ENCODE results near the gene TM9SF1. TPM values are rescaled to one million over a fixed set of nuclear protein-coding genes. Genes with fewer than 3 reads are reported as not detected.
A peak's percentile ranks its signal among the peaks of the same experiment; 100 is the strongest.

TM9SF1 gene
- total and polyA plus RNA-seq, 2 of the 13 experiments (the other 11 are each of a cell fraction or from before 2014, with no cell fraction given), result 83.2 to 110 TPM

DNA sequence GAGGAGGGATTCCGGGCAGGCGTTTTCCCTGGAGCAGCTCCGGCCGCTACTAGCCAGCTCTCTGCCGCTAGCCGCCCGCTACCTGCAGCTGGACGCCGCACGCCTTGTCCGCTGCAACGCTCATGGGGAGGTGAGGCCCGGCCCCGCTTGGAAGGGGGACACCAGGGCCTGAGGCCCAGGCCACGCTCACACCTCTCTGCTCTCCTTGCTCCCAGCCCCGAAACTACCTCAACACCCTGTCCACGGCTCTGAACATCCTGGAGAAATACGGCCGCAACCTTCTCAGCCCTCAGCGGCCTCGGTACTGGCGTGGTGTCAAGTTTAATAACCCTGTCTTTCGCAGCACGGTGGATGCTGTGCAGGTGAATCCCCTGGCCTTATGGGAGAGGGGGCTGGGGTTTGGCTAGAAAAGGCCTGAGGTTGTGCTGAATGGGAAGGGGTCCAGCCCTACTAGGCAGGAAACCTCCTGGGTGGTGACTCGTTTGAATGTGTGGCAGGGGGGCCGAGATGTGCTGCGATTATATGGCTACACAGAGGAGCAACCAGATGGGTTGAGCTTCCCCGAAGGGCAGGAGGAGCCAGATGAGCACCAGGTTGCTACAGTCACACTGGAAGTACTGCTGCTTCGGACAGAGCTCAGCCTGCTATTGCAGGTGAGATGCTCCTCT lies 47.3 kb downstream of the TM9SF1 start (continued):
- TF ChIP-seq ZNF567 (CRISPR knock-in tag; IDR thresholded peaks at IDR 0.05; ENCODE audit: borderline replicate concordance) (no peak; the same call in 1 of the 2 replicates), TAF15 (IDR thresholded peaks at IDR 0.05; ENCODE audit: low read depth, low read length, poor library complexity, severe bottlenecking) (peak; percentile 8), EEA1 (CRISPR knock-in tag; IDR thresholded peaks at IDR 0.05; ENCODE audit: borderline replicate concordance) (peak; percentile 96; the same call in 1 of the 2 replicates), CBX1 (IDR thresholded peaks at IDR 0.05; ENCODE audit: low read depth) (no peak), KLF13 (CRISPR knock-in tag; IDR thresholded peaks at IDR 0.05) (peak; percentile 87; the same call in 1 of the 2 replicates), CAMTA2 (CRISPR knock-in tag; IDR thresholded peaks at IDR 0.05; ENCODE audit: borderline replicate concordance) (peak; percentile 87; the same call in 1 of the 2 replicates), FOSL2 (CRISPR knock-in tag; IDR thresholded peaks at IDR 0.05) (no peak), ZNF552 (CRISPR knock-in tag; IDR thresholded peaks at IDR 0.05; ENCODE audit: borderline replicate concordance) (peak; percentile 70; the same call in 1 of the 2 replicates), MLX (CRISPR knock-in tag; IDR thresholded peaks at IDR 0.05) (no peak), NFKB2 (CRISPR knock-in tag; IDR thresholded peaks at IDR 0.05; ENCODE audit: borderline replicate concordance) (peak; percentile 62; the same call in 1 of the 2 replicates), SALL2 (CRISPR knock-in tag; IDR thresholded peaks at IDR 0.05) (no peak)
- TF ChIP-seq, protein P1, sequence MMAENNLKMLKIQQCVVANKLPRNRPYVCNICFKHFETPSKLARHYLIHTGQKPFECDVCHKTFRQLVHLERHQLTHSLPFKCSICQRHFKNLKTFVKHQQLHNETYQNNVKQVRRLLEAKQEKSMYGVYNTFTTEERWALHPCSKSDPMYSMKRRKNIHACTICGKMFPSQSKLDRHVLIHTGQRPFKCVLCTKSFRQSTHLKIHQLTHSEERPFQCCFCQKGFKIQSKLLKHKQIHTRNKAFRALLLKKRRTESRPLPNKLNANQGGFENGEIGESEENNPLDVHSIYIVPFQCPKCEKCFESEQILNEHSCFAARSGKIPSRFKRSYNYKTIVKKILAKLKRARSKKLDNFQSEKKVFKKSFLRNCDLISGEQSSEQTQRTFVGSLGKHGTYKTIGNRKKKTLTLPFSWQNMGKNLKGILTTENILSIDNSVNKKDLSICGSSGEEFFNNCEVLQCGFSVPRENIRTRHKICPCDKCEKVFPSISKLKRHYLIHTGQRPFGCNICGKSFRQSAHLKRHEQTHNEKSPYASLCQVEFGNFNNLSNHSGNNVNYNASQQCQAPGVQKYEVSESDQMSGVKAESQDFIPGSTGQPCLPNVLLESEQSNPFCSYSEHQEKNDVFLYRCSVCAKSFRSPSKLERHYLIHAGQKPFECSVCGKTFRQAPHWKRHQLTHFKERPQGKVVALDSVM (CRISPR knock-in tag; IDR thresholded peaks at IDR 0.05), result no peak
- TF ChIP-seq, protein P2, sequence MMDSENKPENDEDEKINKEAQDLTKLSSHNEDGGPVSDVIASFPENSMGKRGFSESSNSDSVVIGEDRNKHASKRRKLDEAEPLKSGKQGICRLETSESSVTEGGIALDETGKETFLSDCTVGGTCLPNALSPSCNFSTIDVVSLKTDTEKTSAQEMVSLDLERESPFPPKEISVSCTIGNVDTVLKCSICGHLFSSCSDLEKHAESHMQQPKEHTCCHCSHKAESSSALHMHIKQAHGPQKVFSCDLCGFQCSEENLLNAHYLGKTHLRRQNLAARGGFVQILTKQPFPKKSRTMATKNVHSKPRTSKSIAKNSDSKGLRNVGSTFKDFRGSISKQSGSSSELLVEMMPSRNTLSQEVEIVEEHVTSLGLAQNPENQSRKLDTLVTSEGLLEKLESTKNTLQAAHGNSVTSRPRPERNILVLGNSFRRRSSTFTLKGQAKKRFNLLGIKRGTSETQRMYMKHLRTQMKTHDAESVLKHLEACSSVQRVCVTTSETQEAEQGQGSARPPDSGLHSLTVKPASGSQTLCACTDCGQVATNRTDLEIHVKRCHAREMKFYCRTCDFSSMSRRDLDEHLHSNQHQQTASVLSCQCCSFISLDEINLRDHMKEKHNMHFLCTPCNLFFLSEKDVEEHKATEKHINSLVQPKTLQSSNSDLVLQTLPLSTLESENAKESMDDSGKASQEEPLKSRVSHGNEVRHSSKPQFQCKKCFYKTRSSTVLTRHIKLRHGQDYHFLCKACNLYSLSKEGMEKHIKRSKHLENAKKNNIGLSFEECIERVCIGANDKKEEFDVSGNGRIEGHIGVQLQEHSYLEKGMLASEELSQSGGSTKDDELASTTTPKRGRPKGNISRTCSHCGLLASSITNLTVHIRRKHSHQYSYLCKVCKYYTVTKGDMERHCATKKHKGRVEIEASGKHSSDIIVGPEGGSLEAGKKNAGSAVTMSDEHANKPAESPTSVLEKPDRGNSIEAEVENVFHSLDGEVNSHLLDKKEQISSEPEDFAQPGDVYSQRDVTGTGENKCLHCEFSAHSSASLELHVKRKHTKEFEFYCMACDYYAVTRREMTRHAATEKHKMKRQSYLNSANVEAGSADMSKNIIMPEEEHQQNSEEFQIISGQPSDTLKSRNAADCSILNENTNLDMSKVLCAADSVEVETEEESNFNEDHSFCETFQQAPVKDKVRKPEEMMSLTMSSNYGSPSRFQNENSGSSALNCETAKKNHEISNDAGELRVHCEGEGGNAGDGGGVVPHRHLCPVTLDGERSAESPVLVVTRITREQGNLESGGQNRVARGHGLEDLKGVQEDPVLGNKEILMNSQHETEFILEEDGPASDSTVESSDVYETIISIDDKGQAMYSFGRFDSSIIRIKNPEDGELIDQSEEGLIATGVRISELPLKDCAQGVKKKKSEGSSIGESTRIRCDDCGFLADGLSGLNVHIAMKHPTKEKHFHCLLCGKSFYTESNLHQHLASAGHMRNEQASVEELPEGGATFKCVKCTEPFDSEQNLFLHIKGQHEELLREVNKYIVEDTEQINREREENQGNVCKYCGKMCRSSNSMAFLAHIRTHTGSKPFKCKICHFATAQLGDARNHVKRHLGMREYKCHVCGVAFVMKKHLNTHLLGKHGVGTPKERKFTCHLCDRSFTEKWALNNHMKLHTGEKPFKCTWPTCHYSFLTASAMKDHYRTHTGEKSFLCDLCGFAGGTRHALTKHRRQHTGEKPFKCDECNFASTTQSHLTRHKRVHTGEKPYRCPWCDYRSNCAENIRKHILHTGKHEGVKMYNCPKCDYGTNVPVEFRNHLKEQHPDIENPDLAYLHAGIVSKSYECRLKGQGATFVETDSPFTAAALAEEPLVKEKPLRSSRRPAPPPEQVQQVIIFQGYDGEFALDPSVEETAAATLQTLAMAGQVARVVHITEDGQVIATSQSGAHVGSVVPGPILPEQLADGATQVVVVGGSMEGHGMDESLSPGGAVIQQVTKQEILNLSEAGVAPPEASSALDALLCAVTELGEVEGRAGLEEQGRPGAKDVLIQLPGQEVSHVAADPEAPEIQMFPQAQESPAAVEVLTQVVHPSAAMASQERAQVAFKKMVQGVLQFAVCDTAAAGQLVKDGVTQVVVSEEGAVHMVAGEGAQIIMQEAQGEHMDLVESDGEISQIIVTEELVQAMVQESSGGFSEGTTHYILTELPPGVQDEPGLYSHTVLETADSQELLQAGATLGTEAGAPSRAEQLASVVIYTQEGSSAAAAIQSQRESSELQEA (CRISPR knock-in tag; IDR thresholded peaks at IDR 0.05; ENCODE audit: not compliant biosample characterization), result peak; percentile 93
- TF ChIP-seq, protein P3, sequence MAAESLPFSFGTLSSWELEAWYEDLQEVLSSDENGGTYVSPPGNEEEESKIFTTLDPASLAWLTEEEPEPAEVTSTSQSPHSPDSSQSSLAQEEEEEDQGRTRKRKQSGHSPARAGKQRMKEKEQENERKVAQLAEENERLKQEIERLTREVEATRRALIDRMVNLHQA (CRISPR knock-in tag; IDR thresholded peaks at IDR 0.05), result no peak
